Measurements from ENCODE around the gene ERMN.

The ERMN gene

GRCh38 chr2:157327621-157328500 is 2.2 kb upstream of the ERMN start:
- peak; percentile 61 to 85 (median 78) for DNase-seq

DNA sequence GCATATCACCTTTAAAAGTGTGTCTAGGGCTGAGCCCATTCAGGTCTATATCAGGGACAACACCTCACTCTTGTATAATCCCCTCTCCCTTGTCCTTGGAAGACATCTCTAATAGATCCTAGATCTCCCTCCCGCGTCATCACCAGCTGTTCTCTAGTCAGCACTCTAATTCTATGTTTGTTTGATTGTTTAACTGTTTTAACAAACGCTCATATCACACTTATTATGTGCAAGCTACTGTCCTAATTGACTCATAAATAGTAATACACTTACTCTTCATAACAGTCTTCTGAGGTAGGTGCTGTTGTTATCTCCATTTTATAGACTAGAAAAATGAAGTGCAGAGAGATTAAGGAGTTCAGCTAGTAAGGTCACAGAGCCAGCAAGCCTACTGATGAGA is 1.6 kb upstream of the ERMN start:
- no peak for DNase-seq

- DNase-seq: no peak
These were observed 1.1 kb upstream of the ERMN start for GRCh38 chr2:157326698-157327097.

DNA sequence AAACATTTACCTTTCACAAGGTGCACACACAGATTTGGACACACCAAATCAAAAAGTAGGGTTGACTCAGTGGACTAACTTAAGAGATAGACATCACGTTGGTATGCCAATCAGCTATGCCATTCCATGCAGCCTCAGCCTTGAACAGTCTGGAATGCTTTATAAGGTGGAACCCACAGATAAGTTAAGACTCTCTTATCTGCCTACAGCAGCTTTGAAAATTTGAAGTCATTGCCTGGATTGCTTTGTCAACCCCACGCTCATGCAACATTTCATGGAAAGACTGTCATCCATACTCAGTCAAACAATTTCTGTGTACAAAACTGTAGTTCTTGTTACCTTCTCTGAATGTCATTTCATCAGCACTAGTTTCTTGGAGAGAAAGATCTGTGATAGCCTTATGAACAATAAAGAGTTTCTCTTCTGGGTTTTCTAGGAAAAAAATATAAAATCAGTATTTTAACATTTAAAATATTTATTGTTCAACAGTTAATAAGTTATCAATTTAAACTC is 1.2 kb downstream of the ERMN start:
- DNase-seq: no peak

DNA sequence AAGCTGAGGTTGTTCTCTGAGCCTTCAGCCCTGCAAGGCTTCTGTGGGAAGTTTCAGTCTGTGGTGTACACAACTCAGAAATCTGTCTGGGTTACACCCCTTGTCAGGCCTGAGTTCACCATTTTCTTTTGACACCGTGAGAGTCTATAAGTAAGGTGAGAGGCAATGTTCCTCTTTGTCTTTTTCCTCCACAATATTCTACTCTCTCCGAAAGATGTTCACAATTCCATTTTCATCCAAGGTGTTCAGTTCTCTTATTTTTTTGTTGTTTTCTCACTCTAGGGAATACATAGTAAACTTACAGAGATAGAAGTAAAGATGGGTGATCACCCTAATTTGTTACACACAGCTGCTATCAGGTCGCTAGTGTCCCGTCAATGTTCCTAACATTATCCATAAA is 3.2 kb downstream of the ERMN start:
- no peak for DNase-seq

DNA sequence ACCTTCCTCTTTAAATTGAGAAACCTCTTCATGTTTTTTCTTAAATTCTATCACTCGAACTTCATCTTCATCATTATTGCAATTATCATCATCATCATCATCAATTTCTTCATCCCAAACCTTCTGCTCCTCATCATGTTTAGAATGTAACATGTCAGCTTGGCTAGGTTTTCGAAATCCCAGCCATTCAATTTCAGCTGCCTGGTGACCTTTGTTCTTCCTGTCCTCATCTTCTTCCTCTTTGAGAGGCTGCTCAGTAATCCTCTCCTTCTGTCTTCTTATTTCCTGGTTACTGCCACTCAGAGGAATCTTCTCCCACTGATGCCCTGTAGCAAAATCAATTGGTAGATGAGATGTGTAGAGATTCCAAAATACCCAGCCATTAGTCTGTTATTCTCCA is 4.2 kb downstream of the ERMN start:
- DNase-seq: no peak

DNA sequence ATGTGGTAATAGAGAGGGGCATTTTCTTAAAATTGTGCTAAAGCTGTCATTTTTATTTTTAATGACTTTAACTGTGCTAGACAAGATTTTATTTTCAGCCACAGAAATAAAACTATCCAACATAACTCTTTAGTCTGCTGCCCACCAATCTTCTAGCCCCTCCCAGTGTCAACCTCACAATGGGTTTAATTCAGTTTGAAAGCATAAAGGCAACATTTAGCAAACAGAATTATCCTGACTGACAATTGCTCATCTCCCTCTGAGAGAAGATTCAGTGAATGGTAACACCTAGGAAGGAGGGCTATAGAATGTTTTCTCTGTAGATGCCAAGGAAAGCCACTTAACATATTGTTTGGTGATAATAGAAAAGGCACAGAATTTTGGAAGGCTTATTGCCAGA is 5.2 kb downstream of the ERMN start:
- no peak for DNase-seq

- no peak for DNase-seq
These were observed 5.8 kb downstream of the ERMN start for GRCh38 chr2:157319795-157320194.

DNA sequence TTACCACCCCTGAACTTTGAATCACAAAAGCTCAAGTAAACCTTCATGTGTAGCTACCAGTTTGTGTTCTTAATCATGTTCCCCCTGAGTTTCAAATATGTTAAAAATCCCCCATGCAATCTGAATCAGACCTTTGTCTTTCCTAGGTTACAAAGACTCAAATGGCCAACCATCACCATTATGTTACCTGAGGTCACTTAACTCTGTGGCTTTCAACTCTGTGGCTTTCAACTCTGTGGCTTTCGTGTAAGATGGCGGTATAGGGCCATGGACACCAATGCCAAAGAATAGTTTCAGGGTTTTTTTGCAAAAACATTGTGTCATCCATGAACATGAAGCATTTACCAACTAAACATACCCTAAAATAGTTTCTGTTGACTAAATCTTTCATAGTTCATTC is 6.7 kb downstream of the ERMN start:
- DNase-seq: no peak

DNA sequence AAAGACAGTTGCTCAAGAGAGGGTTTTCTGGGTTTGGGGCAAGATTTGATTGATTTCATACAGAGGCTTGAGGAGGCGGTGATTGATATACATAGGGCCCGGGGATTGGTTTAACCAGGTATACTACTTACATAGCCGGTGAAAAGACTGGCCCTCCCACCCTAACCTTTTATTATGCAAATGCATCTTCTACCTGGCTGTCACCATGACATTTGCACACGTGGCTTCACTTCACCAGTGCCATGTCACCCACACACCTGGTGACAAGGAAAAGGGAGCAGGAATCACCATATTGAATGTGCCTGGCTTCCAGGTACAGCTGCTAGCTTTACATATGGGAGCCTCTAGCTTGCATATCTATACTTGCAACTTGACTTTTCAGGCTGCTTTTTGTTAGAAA is 9.7 kb downstream of the ERMN start:
- DNase-seq: no peak

DNA sequence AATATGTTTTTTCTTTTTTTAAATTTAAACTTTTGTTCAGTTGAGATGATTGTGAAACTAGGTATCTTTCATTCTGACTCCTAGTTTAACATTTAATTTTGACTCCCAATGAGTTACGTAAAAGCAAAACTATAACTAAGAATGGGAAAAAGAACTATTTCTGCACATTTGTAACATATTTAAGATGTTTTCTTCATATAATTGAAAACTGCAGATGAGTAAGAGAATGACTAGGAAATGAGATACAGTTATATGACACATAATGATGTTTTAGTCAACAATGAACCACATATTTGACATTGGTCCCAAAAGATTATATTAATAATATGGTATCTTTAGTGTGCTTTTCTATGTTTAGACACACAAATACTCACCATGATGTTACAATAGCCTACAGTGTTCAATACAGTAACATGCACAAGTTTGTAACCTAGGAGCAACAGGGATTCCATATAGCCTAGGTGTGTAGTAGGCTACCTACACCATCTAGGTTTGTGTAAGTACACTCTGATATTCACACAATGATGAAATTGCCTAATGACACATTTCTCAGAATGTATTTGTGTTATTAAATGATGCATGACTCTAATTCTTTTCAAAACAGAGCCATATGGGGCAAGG is 12.6 kb downstream of the ERMN start:
- peak in 1 of 5 donors; percentile 33 for DNase-seq

DNA sequence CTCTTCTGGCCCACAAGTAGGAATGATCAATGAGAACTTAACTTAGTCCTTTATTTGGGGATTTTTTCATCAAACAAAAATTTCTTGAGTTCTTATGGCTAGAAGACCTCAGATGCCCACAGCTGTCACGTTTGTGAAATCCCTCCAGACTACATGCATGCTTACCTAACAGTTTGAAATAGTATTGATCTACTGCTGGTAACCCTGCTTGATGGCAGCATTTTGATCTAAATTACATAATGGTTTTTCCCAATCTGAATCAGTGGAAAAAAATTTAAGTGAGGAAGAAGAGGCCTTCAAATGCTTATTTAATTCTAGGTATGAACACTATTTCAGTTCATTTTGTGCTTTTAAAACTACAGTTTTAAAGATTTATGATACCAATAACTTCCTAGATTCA is 13.9 kb downstream of the ERMN start:
- DNase-seq: no peak

DNA sequence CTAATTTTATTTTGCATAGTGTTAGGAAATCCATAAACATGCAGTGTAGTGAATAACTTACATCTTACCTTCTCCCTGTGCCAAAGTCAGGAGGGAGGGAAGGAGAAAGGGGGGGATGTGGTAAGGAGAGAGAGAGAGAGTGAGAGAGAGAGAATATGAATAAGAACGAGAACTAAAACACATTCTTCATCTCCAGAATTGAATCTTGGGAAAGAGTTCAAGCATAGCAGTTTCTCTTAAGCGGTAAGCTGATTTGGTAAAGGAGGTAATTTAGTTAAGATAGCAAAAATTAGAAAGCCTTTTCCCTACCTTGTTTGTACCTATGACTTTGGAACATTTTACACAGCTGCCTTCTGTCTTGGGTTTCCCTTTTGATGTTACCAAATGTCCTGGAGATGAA is 15.7 kb downstream of the ERMN start:
- DNase-seq: no peak

DNA sequence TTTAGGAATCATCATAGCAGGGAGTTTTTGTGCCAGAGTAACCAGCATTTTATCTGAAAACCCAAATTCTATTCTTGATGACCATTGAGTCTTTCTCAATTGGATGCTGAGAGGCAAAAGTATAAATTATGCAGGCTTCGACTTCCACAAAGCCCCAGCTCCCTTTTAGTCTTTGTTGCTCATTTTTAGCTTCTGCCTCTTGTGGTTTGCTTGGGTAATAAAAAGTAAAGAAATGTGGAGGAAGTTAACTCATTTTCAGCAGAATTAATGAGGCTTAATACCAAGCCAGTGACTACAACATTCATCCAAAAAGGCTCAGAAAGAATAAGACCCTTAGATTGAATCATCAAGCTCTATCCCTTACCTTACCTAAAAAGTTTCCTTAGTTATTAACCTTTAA is 18.6 kb downstream of the ERMN start:
- DNase-seq: peak in 1 of 5 donors; percentile 40

DNA sequence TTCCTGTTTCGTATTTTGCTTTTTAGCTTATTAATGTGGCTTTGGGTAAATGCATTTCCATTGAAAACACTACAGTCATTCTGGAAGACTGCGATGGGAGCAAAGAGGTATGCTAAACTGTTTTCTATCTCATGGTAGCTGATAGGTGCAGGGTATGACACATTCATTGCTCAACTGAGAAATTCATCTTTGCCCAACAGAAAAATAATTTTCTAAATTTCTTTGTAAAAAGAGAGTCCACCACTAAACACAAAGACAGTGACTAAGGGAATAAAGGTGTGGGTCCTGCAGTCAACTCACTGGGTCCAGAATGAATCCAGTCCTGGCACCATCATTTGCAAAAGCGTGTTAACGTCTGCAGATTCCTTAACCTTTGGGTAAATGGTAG is 19.9 kb downstream of the ERMN start:
- DNase-seq: no peak

DNA sequence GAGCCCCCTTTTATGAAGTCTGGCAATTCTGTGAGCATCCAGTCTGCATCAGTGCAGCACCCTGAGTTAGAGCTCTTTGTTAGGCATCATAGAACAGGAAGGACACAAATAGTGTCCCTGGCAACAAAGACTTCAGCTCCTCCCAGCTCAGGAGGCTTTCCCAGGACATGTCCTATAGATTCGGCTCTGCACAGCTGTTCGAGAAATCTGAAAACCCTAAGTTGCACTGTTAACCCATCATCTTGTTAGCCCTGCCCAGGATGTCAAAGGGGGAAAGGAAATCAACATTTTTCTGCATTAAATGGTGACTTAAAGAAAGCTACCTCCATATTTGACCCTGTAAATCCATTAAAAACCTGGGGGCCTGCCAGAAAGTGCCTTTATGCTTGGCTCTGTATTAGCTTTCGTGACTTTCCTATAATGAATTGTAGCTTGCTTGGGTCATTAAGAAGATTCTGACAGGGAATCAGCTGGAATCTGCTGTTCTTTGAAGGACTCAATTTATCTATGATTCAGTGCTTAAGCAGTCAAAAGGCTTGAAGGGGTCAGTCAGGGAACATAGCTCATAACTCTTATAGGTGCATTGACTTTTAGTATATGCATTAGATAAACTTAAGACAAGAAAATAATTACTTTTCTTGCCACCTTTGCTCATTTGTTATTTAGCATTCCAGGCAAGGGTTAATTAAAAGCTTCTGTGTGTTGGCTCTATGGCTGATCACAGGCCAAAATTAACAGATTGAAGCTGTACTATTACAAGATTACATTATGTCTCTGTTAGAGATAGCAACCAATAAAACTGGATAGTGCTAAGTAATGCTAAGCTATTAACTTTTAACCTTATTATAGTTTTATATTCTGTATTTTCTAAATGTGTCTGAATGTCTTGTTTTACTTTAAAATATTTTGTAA is 20.6 kb downstream of the ERMN start:
- DNase-seq: no peak

GRCh38 chr2:157303612-157304011 is 22.0 kb downstream of the ERMN start:
- no peak for DNase-seq

GRCh38 chr2:157302492-157303099 is 23.0 kb downstream of the ERMN start:
- DNase-seq: peak in 2 of 5 donors; percentile 25 to 51

DNA sequence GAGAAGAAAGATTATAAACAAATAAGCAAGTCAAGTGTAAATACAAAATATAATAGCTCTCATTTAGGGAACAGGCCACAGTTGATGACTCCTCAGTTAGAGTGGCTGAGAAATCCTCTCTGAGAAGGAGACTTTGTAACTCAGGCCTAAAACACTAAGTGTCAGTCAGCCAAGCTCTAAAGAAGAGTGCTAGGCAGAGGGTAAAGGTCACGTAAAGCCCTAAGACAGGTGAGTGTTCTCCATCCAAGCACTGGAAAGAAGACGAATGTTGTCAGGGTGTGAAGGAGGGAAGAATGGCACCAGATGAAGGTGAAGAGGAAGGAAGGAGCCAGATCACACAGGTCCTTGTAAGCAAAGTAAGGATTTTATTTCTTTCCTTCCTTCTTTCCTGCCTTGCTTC is 24.3 kb downstream of the ERMN start:
- no peak for DNase-seq

GRCh38 chr2:157296958-157297357 is 28.7 kb downstream of the ERMN start:
- no peak for DNase-seq

DNA sequence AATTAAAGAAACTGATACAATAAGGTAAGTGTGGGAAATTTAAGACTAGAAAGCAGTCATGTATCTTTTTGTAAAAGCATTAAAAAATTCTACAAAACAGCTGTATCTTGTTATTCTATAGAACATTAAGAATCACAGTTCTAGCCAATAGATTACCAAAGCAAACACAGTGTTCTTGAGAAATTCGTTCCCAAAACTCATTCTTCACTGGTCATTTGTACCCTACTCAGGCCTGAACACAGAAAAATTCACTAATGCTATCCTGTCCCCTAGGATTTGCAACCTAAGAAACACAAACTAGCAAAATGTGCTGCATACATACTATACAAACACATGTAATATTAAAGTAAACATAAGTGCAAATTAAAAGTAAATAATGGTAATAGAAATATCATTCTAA is 29.1 kb downstream of the ERMN start:
- DNase-seq: no peak

- DNase-seq: no peak
These were observed 32.8 kb downstream of the ERMN start for GRCh38 chr2:157292853-157293252.

DNA sequence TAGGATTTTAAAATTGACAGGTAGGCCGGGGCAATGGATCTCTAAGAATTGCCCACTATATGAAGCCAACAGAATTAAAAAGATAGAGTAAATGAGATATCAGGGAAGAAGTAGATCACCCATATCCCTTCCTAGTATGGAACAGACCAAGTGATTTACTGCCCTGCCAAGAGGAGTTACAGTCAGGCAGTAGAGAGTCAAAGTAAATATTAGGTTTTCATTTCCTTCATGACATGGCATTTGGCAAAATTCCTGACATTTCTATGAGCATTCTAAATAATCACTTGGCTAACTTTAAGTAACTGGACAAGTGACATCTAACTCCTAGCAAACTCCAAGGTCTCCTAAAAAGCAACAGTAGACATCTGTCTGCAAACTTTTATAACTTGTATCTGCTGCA is 34.6 kb downstream of the ERMN start:
- DNase-seq: no peak

Measured in T-helper 1 cell (primary cell).